ENCODE measurements around the gene KCNB1.

The KCNB1 gene

GRCh38 chr20:49405062-49405683, 77.3 kb downstream of the KCNB1 start:
- no peak for DNase-seq

GRCh38 chr20:49404461-49404860, 78.0 kb downstream of the KCNB1 start:
- DNase-seq, result no peak

- DNase-seq, result no peak
Measured at GRCh38 chr20:49403911-49404310, 78.6 kb downstream of the KCNB1 start.

- no peak for DNase-seq
Measured at GRCh38 chr20:49403012-49403411, 79.5 kb downstream of the KCNB1 start.

GRCh38 chr20:49400904-49401303, 81.6 kb downstream of the KCNB1 start:
- no peak for DNase-seq

- DNase-seq, result no peak
Measured at GRCh38 chr20:49400410-49400809, 82.1 kb downstream of the KCNB1 start.

GRCh38 chr20:49399329-49399728, 83.1 kb downstream of the KCNB1 start:
- no peak for DNase-seq

GRCh38 chr20:49398401-49399144, 83.9 kb downstream of the KCNB1 start:
- no peak for DNase-seq

GRCh38 chr20:49397525-49397924, 84.9 kb downstream of the KCNB1 start:
- no peak for DNase-seq

GRCh38 chr20:49396230-49396629, 86.2 kb downstream of the KCNB1 start:
- DNase-seq, result no peak

GRCh38 chr20:49395659-49396058, 86.8 kb downstream of the KCNB1 start:
- DNase-seq, result no peak

GRCh38 chr20:49395183-49395582, 87.3 kb downstream of the KCNB1 start:
- DNase-seq, result no peak

GRCh38 chr20:49394757-49395156, 87.7 kb downstream of the KCNB1 start:
- no peak for DNase-seq

- DNase-seq, result no peak
Measured at GRCh38 chr20:49394264-49394663, 88.2 kb downstream of the KCNB1 start.

GRCh38 chr20:49393803-49394202, 88.7 kb downstream of the KCNB1 start:
- DNase-seq, result no peak

- DNase-seq, result no peak
Measured at GRCh38 chr20:49392745-49393144, 89.7 kb downstream of the KCNB1 start.

GRCh38 chr20:49391404-49392245, 90.8 kb downstream of the KCNB1 start:
- DNase-seq, result no peak

GRCh38 chr20:49389854-49390253, 92.6 kb downstream of the KCNB1 start:
- DNase-seq, result no peak

GRCh38 chr20:49388744-49389143, 93.7 kb downstream of the KCNB1 start:
- DNase-seq, result no peak

GRCh38 chr20:49387581-49387939, 94.9 kb downstream of the KCNB1 start:
- no peak for DNase-seq

- DNase-seq, result no peak
Measured at GRCh38 chr20:49386848-49387580, 95.5 kb downstream of the KCNB1 start.

- no peak for DNase-seq
Measured at GRCh38 chr20:49385465-49385864, 97.0 kb downstream of the KCNB1 start.

All from activated naive CD4-positive, alpha-beta T cell (primary cell).